ENCODE data around the gene PSMD14. TPM values are rescaled to one million over a fixed set of nuclear protein-coding genes. Genes with fewer than 3 reads are reported as not detected.

PSMD14 gene
- total RNA-seq, 2 experiments from 2014 or later, result 49.2 to 84.3 TPM

DNA sequence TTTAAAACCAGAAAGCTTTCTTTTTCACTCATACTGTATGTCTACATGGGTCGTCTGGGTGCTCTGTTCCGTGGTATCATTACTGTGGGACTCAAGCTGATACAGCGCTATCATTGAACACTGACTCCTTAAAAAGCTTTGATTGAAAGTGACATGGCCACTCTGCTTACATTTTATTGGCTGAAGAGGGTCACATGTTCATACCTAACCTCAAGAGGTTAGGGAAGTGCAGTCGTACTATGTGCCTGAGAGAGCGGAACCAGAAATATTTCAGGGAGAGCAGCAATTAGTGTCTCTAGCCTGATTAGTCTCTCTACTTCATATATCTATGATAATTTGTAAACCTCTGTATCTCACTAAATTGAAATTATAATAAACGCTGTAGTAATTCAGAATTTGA is 43.5 kb downstream of the PSMD14 start:
- Histone ChIP-seq H3K9me3 (ENCODE audit: low read length) (no peaks in the 10 kb centered on the region), H3K4me3 (ENCODE audit: low read depth, low read length, poor library complexity, severe bottlenecking) (no peak overlapping the region), H2AFZ (ENCODE audit: low read length) (no peak overlapping the region), H3K4me2 (ENCODE audit: low read length) (no peak overlapping the region), H4K20me1 (ENCODE audit: insufficient read depth, low read length) (peaks cover 14% of the 10 kb centered on the region; the same call in 1 of the 2 replicates), H3K27ac (ENCODE audit: low read depth, low read length, poor library complexity, severe bottlenecking) (no peak overlapping the region), H3K36me3 (ENCODE audit: insufficient read depth, low read length) (peaks cover 10% of the 10 kb centered on the region; the same call in 1 of the 2 replicates), H3K4me1 (ENCODE audit: insufficient read depth, low read length, poor library complexity, severe bottlenecking) (peaks cover 5% of the 10 kb centered on the region), H3K9me2 (ENCODE audit: insufficient read depth, low read length) (no peaks in the 10 kb centered on the region), H3K79me2 (ENCODE audit: insufficient read depth, low read depth, low read length) (peaks cover 83% of the 10 kb centered on the region)
- BruUV-seq (replicated peaks), result no TSS peak
- intact Hi-C loops (cut with micrococcal nuclease; ENCODE audit: unreplicated experiment), result no loop called here
- no peak for TF ChIP-seq EZH2phosphoT487 (IDR thresholded peaks at IDR 0.05; ENCODE audit: borderline replicate concordance, low read depth, low read length)
- TF ChIP-seq, protein P1, sequence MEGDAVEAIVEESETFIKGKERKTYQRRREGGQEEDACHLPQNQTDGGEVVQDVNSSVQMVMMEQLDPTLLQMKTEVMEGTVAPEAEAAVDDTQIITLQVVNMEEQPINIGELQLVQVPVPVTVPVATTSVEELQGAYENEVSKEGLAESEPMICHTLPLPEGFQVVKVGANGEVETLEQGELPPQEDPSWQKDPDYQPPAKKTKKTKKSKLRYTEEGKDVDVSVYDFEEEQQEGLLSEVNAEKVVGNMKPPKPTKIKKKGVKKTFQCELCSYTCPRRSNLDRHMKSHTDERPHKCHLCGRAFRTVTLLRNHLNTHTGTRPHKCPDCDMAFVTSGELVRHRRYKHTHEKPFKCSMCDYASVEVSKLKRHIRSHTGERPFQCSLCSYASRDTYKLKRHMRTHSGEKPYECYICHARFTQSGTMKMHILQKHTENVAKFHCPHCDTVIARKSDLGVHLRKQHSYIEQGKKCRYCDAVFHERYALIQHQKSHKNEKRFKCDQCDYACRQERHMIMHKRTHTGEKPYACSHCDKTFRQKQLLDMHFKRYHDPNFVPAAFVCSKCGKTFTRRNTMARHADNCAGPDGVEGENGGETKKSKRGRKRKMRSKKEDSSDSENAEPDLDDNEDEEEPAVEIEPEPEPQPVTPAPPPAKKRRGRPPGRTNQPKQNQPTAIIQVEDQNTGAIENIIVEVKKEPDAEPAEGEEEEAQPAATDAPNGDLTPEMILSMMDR (conservative IDR thresholded peaks at IDR 0.05; ENCODE audit: low read length), result no peak
- POLR2A ChIA-PET, result interaction anchor here (0.8 kb wide), 1 partner anchor 30 kb away, joined by 5 read pairs; no protein-coding TSS in a partner anchor
- DNase-seq (ENCODE audit: low spot score), result no peak
- CTCF ChIA-PET (ENCODE audit: unreplicated experiment), result no interaction called here

DNA sequence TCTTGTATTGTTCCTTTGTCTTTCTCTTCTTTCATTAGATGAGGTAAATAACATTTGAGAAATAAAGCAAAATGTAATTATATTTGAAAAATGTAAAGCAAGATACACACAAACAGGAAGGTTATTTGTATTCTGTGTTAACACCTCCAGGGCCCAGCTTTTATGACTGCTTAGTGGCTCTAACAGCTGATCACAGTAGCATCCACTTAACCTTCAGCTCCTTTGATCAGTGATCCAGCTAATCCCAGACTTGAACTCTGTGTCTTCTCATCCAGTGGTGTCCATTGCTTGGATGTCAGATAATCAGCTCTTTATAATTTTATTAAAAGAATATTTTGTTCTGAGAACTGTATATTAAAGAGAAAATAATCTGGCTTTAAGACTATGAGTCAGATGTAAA is 44.5 kb downstream of the PSMD14 start:
- Histone ChIP-seq H3K9me2 (ENCODE audit: insufficient read depth, low read length) (no peaks in the 10 kb centered on the region), H4K20me1 (ENCODE audit: insufficient read depth, low read length) (peaks cover 20% of the 10 kb centered on the region; the same call in 1 of the 2 replicates), H3K4me2 (ENCODE audit: low read length) (no peak overlapping the region), H2AFZ (ENCODE audit: low read length) (no peak overlapping the region), H3K4me3 (ENCODE audit: low read depth, low read length, poor library complexity, severe bottlenecking) (no peak overlapping the region), H3K79me2 (ENCODE audit: insufficient read depth, low read depth, low read length) (peaks cover 88% of the 10 kb centered on the region), H3K36me3 (ENCODE audit: insufficient read depth, low read length) (peaks cover 14% of the 10 kb centered on the region; the same call in 1 of the 2 replicates), H3K27ac (ENCODE audit: low read depth, low read length, poor library complexity, severe bottlenecking) (no peak overlapping the region), H3K9me3 (ENCODE audit: low read length) (0 out of 2 replicates have a peak, but pooled peaks cover 6% of the 10 kb centered on the region), H3K4me1 (ENCODE audit: insufficient read depth, low read length, poor library complexity, severe bottlenecking) (peaks cover 5% of the 10 kb centered on the region)
- ChIA-PET POLR2A (interaction anchor here (1.1 kb wide), 1 partner anchor 15 kb away, joined by 4 read pairs; no protein-coding TSS in a partner anchor), CTCF (ENCODE audit: unreplicated experiment) (no interaction called here)
- TF ChIP-seq EZH2phosphoT487 (IDR thresholded peaks at IDR 0.05; ENCODE audit: borderline replicate concordance, low read depth, low read length), result no peak
- TF ChIP-seq, protein P1 (conservative IDR thresholded peaks at IDR 0.05; ENCODE audit: low read length), result no peak
- no peak for DNase-seq (ENCODE audit: low spot score)
- intact Hi-C loops (cut with micrococcal nuclease; ENCODE audit: unreplicated experiment), result no loop called here
- no TSS peak for BruUV-seq (replicated peaks)

DNA sequence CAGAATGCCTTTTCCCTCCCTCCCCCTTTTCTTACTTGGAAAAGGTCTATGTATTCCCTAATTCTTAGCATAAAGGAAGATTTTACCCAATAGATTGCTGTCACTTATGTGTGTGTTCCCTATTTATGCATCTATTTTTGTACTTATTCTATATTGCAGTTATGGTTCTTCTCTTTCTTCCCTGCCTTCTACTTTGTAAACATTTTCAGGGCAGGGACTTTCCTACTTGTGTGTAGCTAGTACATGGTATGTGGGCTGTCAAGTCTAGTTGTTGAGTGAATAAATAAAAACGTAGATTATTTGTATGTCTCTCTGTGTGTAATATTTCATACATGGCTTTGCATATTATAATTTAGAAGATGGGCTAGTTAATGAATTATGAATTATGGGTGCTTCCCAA is 45.3 kb downstream of the PSMD14 start:
- Histone ChIP-seq H3K27ac (ENCODE audit: low read depth, low read length, poor library complexity, severe bottlenecking) (no peak overlapping the region), H3K79me2 (ENCODE audit: insufficient read depth, low read depth, low read length) (peaks cover 91% of the 10 kb centered on the region), H3K9me2 (ENCODE audit: insufficient read depth, low read length) (no peaks in the 10 kb centered on the region), H4K20me1 (ENCODE audit: insufficient read depth, low read length) (peaks cover 21% of the 10 kb centered on the region; the same call in 1 of the 2 replicates), H3K36me3 (ENCODE audit: insufficient read depth, low read length) (peaks cover 21% of the 10 kb centered on the region; the same call in 1 of the 2 replicates), H3K4me3 (ENCODE audit: low read depth, low read length, poor library complexity, severe bottlenecking) (no peak overlapping the region), H3K4me1 (ENCODE audit: insufficient read depth, low read length, poor library complexity, severe bottlenecking) (peaks cover 5% of the 10 kb centered on the region), H2AFZ (ENCODE audit: low read length) (no peak overlapping the region), H3K4me2 (ENCODE audit: low read length) (no peak overlapping the region), H3K9me3 (ENCODE audit: low read length) (0 out of 2 replicates have a peak, but pooled peaks cover 9% of the 10 kb centered on the region)
- ChIA-PET POLR2A (interaction anchor here (1.1 kb wide), 1 partner anchor 16 kb away, joined by 4 read pairs; no protein-coding TSS in a partner anchor), CTCF (ENCODE audit: unreplicated experiment) (no interaction called here)
- TF ChIP-seq, protein P1 (conservative IDR thresholded peaks at IDR 0.05; ENCODE audit: low read length), result no peak
- no peak for TF ChIP-seq EZH2phosphoT487 (IDR thresholded peaks at IDR 0.05; ENCODE audit: borderline replicate concordance, low read depth, low read length)
- intact Hi-C loops (cut with micrococcal nuclease; ENCODE audit: unreplicated experiment), result no loop called here
- DNase-seq (ENCODE audit: low spot score), result no peak
- no TSS peak for BruUV-seq (replicated peaks)
